ENCODE data around the gene FDX2. TPM values are rescaled to one million over a fixed set of nuclear protein-coding genes. Genes with fewer than 3 reads are reported as not detected.
A peak's percentile ranks its signal among the peaks of the same experiment; 100 is the strongest.

Gene FDX2
- total RNA-seq, 1 donor from 2014 or later = 16.0 TPM

- DNase-seq = no peak
- no peak overlapping the region for H3K27ac Mint-ChIP-seq (ENCODE audit: unreplicated experiment)
These were observed 19.7 kb upstream of the FDX2 start for GRCh38 chr19:10335352-10335985.

GRCh38 chr19:10334588-10335351 is 19.0 kb upstream of the FDX2 start:
- Mint-ChIP-seq H3K27ac (ENCODE audit: unreplicated experiment) (no peak overlapping the region), H3K4me3 (ENCODE audit: unreplicated experiment) (peak overlapping the region; percentile 93), H3K9me3 (ENCODE audit: unreplicated experiment) (peaks cover 6% of the 10 kb centered on the region), H3K4me1 (ENCODE audit: low read depth, unreplicated experiment) (peaks cover 7% of the 10 kb centered on the region), H3K36me3 (ENCODE audit: unreplicated experiment) (no peaks in the 10 kb centered on the region), H3K27me3 (ENCODE audit: unreplicated experiment) (peaks cover 7% of the 10 kb centered on the region)
- TF ChIP-seq, protein P1, sequence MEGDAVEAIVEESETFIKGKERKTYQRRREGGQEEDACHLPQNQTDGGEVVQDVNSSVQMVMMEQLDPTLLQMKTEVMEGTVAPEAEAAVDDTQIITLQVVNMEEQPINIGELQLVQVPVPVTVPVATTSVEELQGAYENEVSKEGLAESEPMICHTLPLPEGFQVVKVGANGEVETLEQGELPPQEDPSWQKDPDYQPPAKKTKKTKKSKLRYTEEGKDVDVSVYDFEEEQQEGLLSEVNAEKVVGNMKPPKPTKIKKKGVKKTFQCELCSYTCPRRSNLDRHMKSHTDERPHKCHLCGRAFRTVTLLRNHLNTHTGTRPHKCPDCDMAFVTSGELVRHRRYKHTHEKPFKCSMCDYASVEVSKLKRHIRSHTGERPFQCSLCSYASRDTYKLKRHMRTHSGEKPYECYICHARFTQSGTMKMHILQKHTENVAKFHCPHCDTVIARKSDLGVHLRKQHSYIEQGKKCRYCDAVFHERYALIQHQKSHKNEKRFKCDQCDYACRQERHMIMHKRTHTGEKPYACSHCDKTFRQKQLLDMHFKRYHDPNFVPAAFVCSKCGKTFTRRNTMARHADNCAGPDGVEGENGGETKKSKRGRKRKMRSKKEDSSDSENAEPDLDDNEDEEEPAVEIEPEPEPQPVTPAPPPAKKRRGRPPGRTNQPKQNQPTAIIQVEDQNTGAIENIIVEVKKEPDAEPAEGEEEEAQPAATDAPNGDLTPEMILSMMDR (IDR thresholded peaks at IDR 0.05; ENCODE audit: partially characterized antibody, unreplicated experiment) = no peak
- peak; percentile 89 for DNase-seq

More at GRCh38 chr19:10335352-10335985, 19.7 kb upstream of the FDX2 start:
- Mint-ChIP-seq H3K4me3 (ENCODE audit: unreplicated experiment) (no peak overlapping the region), H3K4me1 (ENCODE audit: low read depth, unreplicated experiment) (peaks cover 7% of the 10 kb centered on the region), H3K9me3 (ENCODE audit: unreplicated experiment) (peaks cover 6% of the 10 kb centered on the region), H3K36me3 (ENCODE audit: unreplicated experiment) (no peaks in the 10 kb centered on the region), H3K27me3 (ENCODE audit: unreplicated experiment) (peaks cover 7% of the 10 kb centered on the region)
- TF ChIP-seq, protein P1 (IDR thresholded peaks at IDR 0.05; ENCODE audit: partially characterized antibody, unreplicated experiment) = no peak

- Mint-ChIP-seq H3K36me3 (ENCODE audit: unreplicated experiment) (no peaks in the 10 kb centered on the region), H3K27me3 (ENCODE audit: unreplicated experiment) (peaks cover 7% of the 10 kb centered on the region), H3K4me3 (ENCODE audit: unreplicated experiment) (peak overlapping the region; percentile 93), H3K9me3 (ENCODE audit: unreplicated experiment) (peaks cover 6% of the 10 kb centered on the region), H3K4me1 (ENCODE audit: low read depth, unreplicated experiment) (peaks cover 7% of the 10 kb centered on the region), H3K27ac (ENCODE audit: unreplicated experiment) (peak overlapping the region; percentile 55)
- TF ChIP-seq, protein P1 (IDR thresholded peaks at IDR 0.05; ENCODE audit: partially characterized antibody, unreplicated experiment) = no peak
- no peak for DNase-seq
These were observed 18.2 kb upstream of the FDX2 start for GRCh38 chr19:10333758-10334587.

DNA sequence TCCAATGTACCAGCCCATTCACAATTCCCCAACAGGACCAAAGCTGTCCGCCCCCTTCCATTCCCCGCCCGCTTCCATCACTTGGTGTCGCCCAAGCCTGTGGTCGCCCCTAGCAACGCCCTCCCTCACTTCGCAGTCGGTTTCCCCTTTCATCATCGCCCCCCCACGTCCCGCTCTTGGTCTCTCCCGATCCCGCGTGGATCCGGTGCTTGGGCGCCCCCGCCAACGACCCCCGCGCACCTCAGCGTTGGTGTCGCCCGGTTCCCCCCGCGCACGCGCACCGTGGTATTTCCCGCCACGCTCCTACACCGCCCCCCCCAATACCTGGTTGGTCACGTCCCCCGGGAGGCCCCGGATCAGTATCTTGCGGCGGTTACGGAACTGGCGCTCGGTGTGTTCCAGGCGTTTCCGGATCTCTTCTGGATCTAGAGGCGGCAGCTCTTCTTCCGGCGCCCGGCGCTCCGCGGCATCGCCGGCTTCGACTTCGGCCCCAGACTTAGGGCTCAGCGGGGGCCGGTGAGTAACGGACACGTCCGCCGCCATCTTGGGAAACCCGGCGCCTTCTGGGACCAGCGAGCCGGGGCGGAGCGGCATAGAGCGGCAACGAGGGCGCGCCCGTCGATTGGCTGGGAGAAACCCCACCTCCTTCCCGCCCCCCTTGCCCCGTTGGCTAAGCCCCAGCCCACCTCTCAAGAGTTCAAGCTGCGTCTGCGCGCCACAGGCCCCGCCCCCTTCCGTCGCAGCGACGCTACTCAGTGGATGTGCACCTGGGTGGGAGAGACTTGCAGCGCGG is 17.3 kb upstream of the FDX2 start, which contains the start of gene RAVER1:
TSS of gene RAVER1 (minus strand) at position 565 of the 793 bp plus-strand sequence. CDS start at position 543, 22 bp downstream.
- TF ChIP-seq, protein P1 (IDR thresholded peaks at IDR 0.05; ENCODE audit: partially characterized antibody, unreplicated experiment) = no peak
- H3K36me3 Mint-ChIP-seq (ENCODE audit: unreplicated experiment) = no peaks in the 10 kb centered on the region
- DNase-seq = peak; percentile 98
- H3K4me1 Mint-ChIP-seq (ENCODE audit: low read depth, unreplicated experiment) = peaks cover 7% of the 10 kb centered on the region
- H3K4me3 Mint-ChIP-seq (ENCODE audit: unreplicated experiment) = peak within 1 kb of the TSS; percentile 93
- peaks cover 4% of the 10 kb centered on the region for H3K9me3 Mint-ChIP-seq (ENCODE audit: unreplicated experiment)
- peak within 1 kb of the TSS; percentile 87 for H3K27ac Mint-ChIP-seq (ENCODE audit: unreplicated experiment)
- peaks cover 5% of the 10 kb centered on the region for H3K27me3 Mint-ChIP-seq (ENCODE audit: unreplicated experiment)

All from glutamatergic neuron (in vitro differentiated cells).